ENCODE measurements around the gene RASAL3. TPM values are rescaled to one million over a fixed set of nuclear protein-coding genes. Genes with fewer than 3 reads are reported as not detected.

RASAL3 gene
- total RNA-seq, 8 experiments from 2014 or later: 0.16 to 1.6 (median 0.48) TPM; not detected in 2

GRCh38 chr19:15443325-15443724 is 21.0 kb downstream of the RASAL3 start:
- in situ Hi-C loops (cut with MboI; ENCODE audit: low pct_unique_long_range_greater_than_20kb in 2 of 9, low sequenced_read_pairs in 9 of 9, unreplicated experiment in 9 of 9): no loop called here
- H3K4me3 ChIP-seq: no peak overlapping the region
- WGBS, 10 experiments: 44 to 100% (median 85%) methylated on average over 1 to 2 of the region's 3 CpGs; no CpG with 5 or more reads in 5 of the 10 experiments
- no peak overlapping the region for H3K27ac ChIP-seq
- ATAC-seq (replicated peaks in 6 of 8): no peak
- H3K4me1 ChIP-seq (replicated peaks in 1 of 2): no peaks in the 10 kb centered on the region

DNA sequence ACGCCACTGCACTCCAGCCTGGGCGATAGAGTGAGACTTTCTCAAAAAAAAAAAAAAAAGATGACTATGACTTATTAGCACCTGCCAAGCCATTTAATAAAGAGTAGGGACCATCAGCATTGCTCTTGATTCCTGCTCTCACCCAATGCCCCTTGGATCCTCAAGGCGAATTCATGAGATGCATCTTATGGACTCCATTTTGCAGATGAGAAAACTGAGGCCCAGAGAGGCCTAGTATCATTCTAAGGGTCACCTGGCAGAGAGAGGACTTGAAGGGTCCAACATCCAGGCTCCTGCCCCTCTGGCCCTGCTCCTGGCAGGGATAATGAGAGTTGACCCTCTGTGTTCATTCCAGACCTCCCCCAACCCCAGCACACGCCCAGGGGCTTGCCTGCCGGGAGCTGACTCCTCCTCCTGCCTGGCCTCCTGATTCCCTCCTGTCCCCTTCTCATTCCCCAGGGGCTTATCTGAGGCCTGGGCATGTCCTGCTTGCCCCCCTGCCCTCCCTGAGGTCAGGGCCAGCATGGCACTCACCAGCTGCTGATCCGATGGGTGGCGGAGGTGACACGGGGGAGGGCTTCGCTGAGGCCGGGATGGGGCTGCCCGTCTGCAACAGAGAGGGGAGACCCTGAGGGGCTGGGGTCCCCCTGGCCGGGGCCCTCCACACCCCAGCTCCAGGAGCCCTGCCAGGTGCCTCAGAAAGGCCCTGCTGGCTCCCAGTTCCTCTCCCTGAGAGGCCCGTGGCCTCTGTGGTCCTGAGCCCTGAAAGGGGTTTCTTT is 22.0 kb downstream of the RASAL3 start:
- Histone ChIP-seq H3K4me3 (no peak overlapping the region), H3K4me1 (replicated peaks in 1 of 2) (no peaks in the 10 kb centered on the region), H3K27ac (no peak overlapping the region)
- in situ Hi-C loops (cut with MboI; ENCODE audit: low pct_unique_long_range_greater_than_20kb in 2 of 9, low sequenced_read_pairs in 9 of 9, unreplicated experiment in 9 of 9): no loop called here
- 50 to 100% (median 96%) methylated on average over 1 to 3 of the region's 13 CpGs; no CpG with 5 or more reads in 5 of the 10 experiments for WGBS, 10 experiments
- no peak for ATAC-seq (replicated peaks in 6 of 8)

DNA sequence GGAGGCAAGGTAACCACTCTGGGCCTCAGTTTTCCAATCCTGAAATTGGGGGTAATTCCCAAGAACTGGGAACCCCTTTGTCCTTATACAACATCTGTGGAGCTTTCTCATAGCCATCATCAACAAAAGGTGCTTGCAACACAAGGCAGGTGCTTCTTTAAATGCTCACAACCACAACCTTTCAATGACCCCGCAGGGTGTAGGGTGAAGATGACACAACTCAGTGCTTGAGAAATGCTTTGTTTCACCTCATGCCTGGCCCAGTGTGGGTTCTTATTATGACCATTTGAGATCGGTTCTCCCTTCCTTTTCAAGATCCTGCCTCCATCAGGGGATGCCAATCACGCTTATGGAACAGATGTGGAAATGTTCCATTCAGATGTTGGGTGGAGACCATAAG is 23.0 kb downstream of the RASAL3 start:
- Histone ChIP-seq H3K27ac (no peak overlapping the region), H3K4me3 (no peak overlapping the region), H3K4me1 (replicated peaks in 1 of 2) (no peaks in the 10 kb centered on the region)
- WGBS, 10 experiments: 29 to 100% (median 77%) methylated on average over 1 to 2 of the region's 3 CpGs; no CpG with 5 or more reads in 3 of the 10 experiments
- ATAC-seq (replicated peaks in 6 of 8): no peak
- in situ Hi-C loops (cut with MboI; ENCODE audit: low pct_unique_long_range_greater_than_20kb in 2 of 9, low sequenced_read_pairs in 9 of 9, unreplicated experiment in 9 of 9): no loop called here

- in situ Hi-C loops (cut with MboI; ENCODE audit: low pct_unique_long_range_greater_than_20kb in 2 of 9, low sequenced_read_pairs in 9 of 9, unreplicated experiment in 9 of 9): no loop called here
- WGBS, 10 experiments: 60 to 100% (median 95%) methylated on average over 1 to 8 of the region's 38 CpGs; no CpG with 5 or more reads in 5 of the 10 experiments
- ATAC-seq (replicated peaks in 6 of 8): no peak
Observed at GRCh38 chr19:15439821-15440641, 24.3 kb downstream of the RASAL3 start.

GRCh38 chr19:15439078-15439799 is 25.1 kb downstream of the RASAL3 start:
- no peak for ATAC-seq (replicated peaks in 6 of 8)
- WGBS, 10 experiments: 46 to 100% (median 66%) methylated on average over 1 to 9 of the region's 25 CpGs; no CpG with 5 or more reads in 6 of the 10 experiments
- no peak overlapping the region for H3K4me3 ChIP-seq
- no peaks in the 10 kb centered on the region for H3K4me1 ChIP-seq (replicated peaks in 1 of 2)
- no peak overlapping the region for H3K27ac ChIP-seq
- in situ Hi-C loops (cut with MboI; ENCODE audit: low pct_unique_long_range_greater_than_20kb in 2 of 9, low sequenced_read_pairs in 9 of 9, unreplicated experiment in 9 of 9): no loop called here

More at GRCh38 chr19:15439821-15440641, 24.3 kb downstream of the RASAL3 start:
- Histone ChIP-seq H3K4me3 (no peak overlapping the region), H3K4me1 (replicated peaks in 1 of 2) (no peaks in the 10 kb centered on the region), H3K27ac (no peak overlapping the region)

DNA sequence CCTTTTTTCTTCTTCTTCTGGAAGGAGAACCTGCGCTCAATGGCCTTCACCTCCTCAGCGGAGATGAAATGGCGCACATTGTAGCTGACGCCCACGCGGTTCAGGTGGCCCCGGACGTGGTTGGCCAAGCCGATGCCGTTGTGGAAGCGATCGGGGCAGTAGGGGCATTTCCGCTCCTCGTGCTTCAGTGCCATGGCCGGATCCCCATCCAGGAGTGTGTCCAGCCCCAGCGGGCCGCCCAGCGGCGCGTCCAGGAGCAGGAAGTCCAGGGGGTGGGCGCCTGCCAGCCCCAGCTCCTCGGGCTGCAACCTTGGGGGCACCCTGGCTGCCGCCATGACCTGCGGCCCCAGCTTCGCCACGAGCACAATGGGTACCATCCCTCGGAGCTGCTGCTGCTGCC is 25.8 kb downstream of the RASAL3 start:
- no peaks in the 10 kb centered on the region for H3K4me1 ChIP-seq (replicated peaks in 1 of 2)
- no peak overlapping the region for H3K27ac ChIP-seq
- no peak for ATAC-seq (replicated peaks in 6 of 8)
- in situ Hi-C loops (cut with MboI; ENCODE audit: low pct_unique_long_range_greater_than_20kb in 2 of 9, low sequenced_read_pairs in 9 of 9, unreplicated experiment in 9 of 9): no loop called here
- WGBS, 10 experiments: 40 to 96% (median 94%) methylated on average over 2 to 4 of the region's 27 CpGs; no CpG with 5 or more reads in 7 of the 10 experiments
- H3K4me3 ChIP-seq: no peak overlapping the region

DNA sequence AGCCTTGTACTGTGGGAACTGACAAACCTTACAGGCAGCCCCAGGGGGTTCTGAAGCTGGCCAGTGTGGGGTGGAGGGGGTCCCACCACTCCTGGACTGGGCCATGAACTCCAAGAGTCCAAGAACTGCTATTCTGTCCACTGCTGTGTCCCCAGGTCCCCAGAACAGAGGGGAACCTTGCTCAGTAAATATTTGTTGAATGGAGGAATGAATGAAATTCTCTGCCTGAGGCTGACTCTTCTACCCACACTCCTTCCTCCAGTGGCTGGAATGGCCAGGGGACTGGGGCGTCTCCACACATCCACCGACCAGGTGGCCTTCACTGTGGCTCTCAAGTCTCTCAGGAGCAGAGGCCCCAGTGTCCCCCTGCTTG is 26.2 kb downstream of the RASAL3 start:
- no peak overlapping the region for H3K4me3 ChIP-seq
- ATAC-seq (replicated peaks in 6 of 8): peak in 1 of 8 experiments; percentile 9
- in situ Hi-C loops (cut with MboI; ENCODE audit: low pct_unique_long_range_greater_than_20kb in 2 of 9, low sequenced_read_pairs in 9 of 9, unreplicated experiment in 9 of 9): no loop called here

GRCh38 chr19:15437355-15438123 is 26.8 kb downstream of the RASAL3 start:
- peak in 2 of 8 experiments; percentile 4 to 5 for ATAC-seq (replicated peaks in 6 of 8)
- 17 to 100% (median 79%) methylated on average over 1 to 4 of the region's 10 CpGs; no CpG with 5 or more reads in 5 of the 10 experiments for WGBS, 10 experiments
- in situ Hi-C loops (cut with MboI; ENCODE audit: low pct_unique_long_range_greater_than_20kb in 2 of 9, low sequenced_read_pairs in 9 of 9, unreplicated experiment in 9 of 9): no loop called here
- no peaks in the 10 kb centered on the region for H3K4me1 ChIP-seq (replicated peaks in 1 of 2)
- H3K27ac ChIP-seq: no peak overlapping the region
- no peak overlapping the region for H3K4me3 ChIP-seq

More for the DNA sequence above, 26.2 kb downstream of the RASAL3 start:
- Histone ChIP-seq H3K4me1 (replicated peaks in 1 of 2) (no peaks in the 10 kb centered on the region), H3K27ac (no peak overlapping the region)
- 80% methylated on average over 1 of the region's 2 CpGs; no CpG with 5 or more reads in 9 of the 10 experiments for WGBS, 10 experiments

GRCh38 chr19:15436826-15437110 is 27.6 kb downstream of the RASAL3 start:
- no peak for ATAC-seq (replicated peaks in 6 of 8)
- no peak overlapping the region for H3K27ac ChIP-seq
- no peak overlapping the region for H3K4me3 ChIP-seq
- H3K4me1 ChIP-seq (replicated peaks in 1 of 2): no peaks in the 10 kb centered on the region
- in situ Hi-C loops (cut with MboI; ENCODE audit: low pct_unique_long_range_greater_than_20kb in 2 of 9, low sequenced_read_pairs in 9 of 9, unreplicated experiment in 9 of 9): no loop called here
- 80% methylated on average over 5 of the region's 15 CpGs; no CpG with 5 or more reads in 9 of the 10 experiments for WGBS, 10 experiments

DNA sequence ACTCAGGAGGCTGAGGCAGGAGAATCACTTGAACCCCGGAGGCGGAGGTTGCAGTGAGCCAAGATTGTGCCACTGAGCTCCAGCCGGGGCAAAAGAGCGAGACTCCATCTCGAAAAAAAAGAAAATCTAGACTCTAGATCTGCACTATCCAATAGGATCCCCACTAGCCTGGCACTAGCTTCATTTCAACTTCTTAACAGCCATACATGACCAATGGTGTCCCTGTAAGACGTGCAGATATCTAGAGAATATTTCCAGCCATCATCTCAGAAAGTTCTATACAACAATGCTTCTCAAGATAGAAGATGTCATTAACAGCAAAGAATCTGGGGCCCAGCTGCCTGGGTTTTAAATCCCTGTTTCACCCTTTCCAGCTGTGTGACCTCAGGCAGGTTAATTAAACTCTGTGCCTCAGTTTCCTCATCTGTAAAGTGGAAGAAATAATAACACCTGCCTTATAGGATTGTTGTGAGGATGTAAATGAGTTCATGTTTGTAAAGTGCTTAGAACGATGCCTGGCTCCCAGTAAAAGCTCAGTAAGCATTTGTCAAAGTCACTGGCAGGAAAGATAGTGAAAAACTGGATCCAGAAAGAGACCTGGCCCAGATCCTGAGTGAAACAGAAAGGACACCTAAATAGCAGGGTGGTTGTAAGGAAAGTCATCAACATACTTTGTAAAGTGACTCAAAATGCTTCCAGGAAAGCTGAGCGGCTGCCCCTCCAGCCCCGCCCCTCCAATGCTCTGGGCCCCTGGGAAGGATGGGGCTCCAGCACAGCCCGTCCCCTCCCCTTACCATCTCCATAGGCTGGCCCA is 28.1 kb downstream of the RASAL3 start:
- in situ Hi-C loops (cut with MboI; ENCODE audit: low pct_unique_long_range_greater_than_20kb in 2 of 9, low sequenced_read_pairs in 9 of 9, unreplicated experiment in 9 of 9): no loop called here
- WGBS, 10 experiments: 0 to 100% (median 62%) methylated on average over 1 to 7 of the region's 10 CpGs; no CpG with 5 or more reads in 4 of the 10 experiments

DNA sequence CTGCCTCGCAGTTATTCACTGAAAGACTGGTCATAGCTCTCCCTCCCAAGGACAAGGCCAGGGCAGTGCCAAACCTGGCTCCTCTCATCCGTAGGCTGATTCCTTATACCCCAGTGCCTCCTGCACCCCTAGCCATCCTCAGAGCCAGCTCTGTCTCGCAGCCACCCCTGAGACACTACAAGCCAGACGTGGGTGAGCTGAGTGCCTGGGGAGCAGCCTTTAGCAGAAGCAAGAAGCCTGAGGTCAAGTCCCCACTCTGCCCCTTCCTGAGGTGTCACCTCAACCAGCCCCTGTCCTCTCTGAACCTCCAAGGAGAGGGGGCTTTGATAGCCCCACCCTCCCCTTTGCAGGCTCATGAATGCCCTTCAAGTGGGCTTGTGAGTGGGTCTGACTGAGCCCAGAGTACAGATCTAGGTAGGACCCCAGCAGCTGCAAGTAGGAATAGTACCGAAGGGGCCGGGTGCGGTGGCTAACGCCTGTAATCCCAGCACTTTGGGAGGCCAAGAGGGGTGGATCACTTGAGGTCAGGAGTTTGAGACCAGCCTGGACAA is 30.8 kb downstream of the RASAL3 start:
- WGBS, 10 experiments: 0 to 88% (median 71%) methylated on average over 1 to 5 of the region's 8 CpGs; no CpG with 5 or more reads in 6 of the 10 experiments
- peaks cover 9 to 10% of the 10 kb centered on the region in 2 donors for H3K4me1 ChIP-seq (replicated peaks in 1 of 2)
- in situ Hi-C loops (cut with MboI; ENCODE audit: low pct_unique_long_range_greater_than_20kb in 2 of 9, low sequenced_read_pairs in 9 of 9, unreplicated experiment in 9 of 9): no loop called here
- no peak for ATAC-seq (replicated peaks in 6 of 8)
- H3K27ac ChIP-seq: no peak overlapping the region
- peak overlapping the region; percentile 46 to 86 (median 60) for H3K4me3 ChIP-seq

More for the DNA sequence above, 28.1 kb downstream of the RASAL3 start:
- Histone ChIP-seq H3K4me1 (replicated peaks in 1 of 2) (peaks cover 3 to 5% of the 10 kb centered on the region in 2 donors), H3K4me3 (no peak overlapping the region), H3K27ac (no peak overlapping the region)
- peak in 1 of 8 experiments; percentile 11 for ATAC-seq (replicated peaks in 6 of 8)

All from motor neuron (in vitro differentiated cells).